ENCODE results near the gene BPI.

- no peak for TF ChIP-seq CTCF (IDR thresholded peaks at IDR 0.05)
- TF ChIP-seq POLR2A (IDR thresholded peaks at IDR 0.05) = no peak
Observed at GRCh38 chr20:38262931-38263330, 41.0 kb upstream of the BPI start.
